ENCODE results near the gene TICAM1. TPM values are rescaled to one million over a fixed set of nuclear protein-coding genes. Genes with fewer than 3 reads are reported as not detected.
"Not testable (repeated sequence)": the region's sequence is repeated elsewhere in the genome, so short reads cannot be mapped to it uniquely, and the experiment has no call there.

TICAM1 gene
- total RNA-seq, 1 experiment from 2014 or later: 7.0 TPM

GRCh38 chr19:4859697-4860096, 28.2 kb upstream of the TICAM1 start:
- Histone ChIP-seq H3K4me1 (ENCODE audit: insufficient read depth, low read length, poor library complexity, severe bottlenecking) (peaks cover 4% of the 10 kb centered on the region), H3K36me3 (ENCODE audit: insufficient read depth, low read length, poor library complexity, severe bottlenecking) (peaks cover 3% of the 10 kb centered on the region), H3K27ac (ENCODE audit: low read depth, low read length, poor library complexity, severe bottlenecking) (no peak overlapping the region), H3K9me3 (ENCODE audit: low read depth, low read length, poor library complexity, severe bottlenecking) (no peaks in the 10 kb centered on the region), H3K4me3 (ENCODE audit: low read depth, low read length, poor library complexity, severe bottlenecking) (no peak overlapping the region), H3K27me3 (replicated peaks; ENCODE audit: insufficient read depth, low read depth, low read length, poor library complexity) (no peaks in the 10 kb centered on the region)
- BruUV-seq (replicated peaks): no TSS peak
- no peak for TF ChIP-seq EZH2 (IDR thresholded peaks at IDR 0.05; ENCODE audit: borderline replicate concordance, low read depth, low read length, poor library complexity, severe bottlenecking)
- TF ChIP-seq, protein P1, sequence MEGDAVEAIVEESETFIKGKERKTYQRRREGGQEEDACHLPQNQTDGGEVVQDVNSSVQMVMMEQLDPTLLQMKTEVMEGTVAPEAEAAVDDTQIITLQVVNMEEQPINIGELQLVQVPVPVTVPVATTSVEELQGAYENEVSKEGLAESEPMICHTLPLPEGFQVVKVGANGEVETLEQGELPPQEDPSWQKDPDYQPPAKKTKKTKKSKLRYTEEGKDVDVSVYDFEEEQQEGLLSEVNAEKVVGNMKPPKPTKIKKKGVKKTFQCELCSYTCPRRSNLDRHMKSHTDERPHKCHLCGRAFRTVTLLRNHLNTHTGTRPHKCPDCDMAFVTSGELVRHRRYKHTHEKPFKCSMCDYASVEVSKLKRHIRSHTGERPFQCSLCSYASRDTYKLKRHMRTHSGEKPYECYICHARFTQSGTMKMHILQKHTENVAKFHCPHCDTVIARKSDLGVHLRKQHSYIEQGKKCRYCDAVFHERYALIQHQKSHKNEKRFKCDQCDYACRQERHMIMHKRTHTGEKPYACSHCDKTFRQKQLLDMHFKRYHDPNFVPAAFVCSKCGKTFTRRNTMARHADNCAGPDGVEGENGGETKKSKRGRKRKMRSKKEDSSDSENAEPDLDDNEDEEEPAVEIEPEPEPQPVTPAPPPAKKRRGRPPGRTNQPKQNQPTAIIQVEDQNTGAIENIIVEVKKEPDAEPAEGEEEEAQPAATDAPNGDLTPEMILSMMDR (conservative IDR thresholded peaks at IDR 0.05; ENCODE audit: low read depth, low read length): no peak
- DNase-seq (ENCODE audit: low spot score): no peak
- intact Hi-C loops (cut with micrococcal nuclease; ENCODE audit: unreplicated experiment): no loop called here
- ChIA-PET CTCF (interaction anchor here (0.7 kb wide), 1 partner anchor 8 kb away, joined by 3 read pairs; no protein-coding TSS in a partner anchor), POLR2A (ENCODE audit: low non-redundant PET) (no interaction called here)

- CTCF ChIA-PET: interaction anchor here (1.1 kb wide), 1 partner anchor 47 kb away, joined by 3 read pairs; no protein-coding TSS in a partner anchor
- BruUV-seq (replicated peaks); DNase-seq (ENCODE audit: low spot score); intact Hi-C loops (cut with micrococcal nuclease; ENCODE audit: unreplicated experiment); H3K36me3 ChIP-seq (ENCODE audit: insufficient read depth, low read length, poor library complexity, severe bottlenecking); H3K27me3 ChIP-seq (replicated peaks; ENCODE audit: insufficient read depth, low read depth, low read length, poor library complexity); POLR2A ChIA-PET (ENCODE audit: low non-redundant PET); H3K4me3 ChIP-seq (ENCODE audit: low read depth, low read length, poor library complexity, severe bottlenecking); H3K4me1 ChIP-seq (ENCODE audit: insufficient read depth, low read length, poor library complexity, severe bottlenecking); H3K9me3 ChIP-seq (ENCODE audit: low read depth, low read length, poor library complexity, severe bottlenecking); H3K27ac ChIP-seq (ENCODE audit: low read depth, low read length, poor library complexity, severe bottlenecking): not testable (repeated sequence)
Measured at GRCh38 chr19:4856468-4856867, 25.0 kb upstream of the TICAM1 start.

DNA sequence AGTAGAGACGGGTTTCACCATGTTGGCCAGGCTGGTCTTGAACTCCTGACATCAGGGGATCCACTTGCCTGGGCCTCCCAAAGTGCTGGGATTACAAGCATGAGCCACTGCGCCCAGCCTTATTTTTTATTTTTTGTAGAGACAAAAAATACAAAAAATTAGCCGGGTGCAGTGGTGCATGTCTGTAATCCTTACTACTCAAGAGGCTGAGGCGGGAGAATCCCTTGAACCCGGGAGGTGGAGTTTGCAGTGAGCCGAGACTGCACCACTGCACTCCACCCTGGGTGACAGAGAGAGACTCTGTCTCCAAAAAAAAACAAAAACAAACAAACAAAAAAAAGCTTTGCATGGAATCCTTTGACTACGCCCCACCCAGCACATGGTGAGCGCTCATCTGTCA, 22.0 kb upstream of the TICAM1 start:
- H3K9me3 ChIP-seq (ENCODE audit: low read depth, low read length, poor library complexity, severe bottlenecking); H3K36me3 ChIP-seq (ENCODE audit: insufficient read depth, low read length, poor library complexity, severe bottlenecking); H3K27me3 ChIP-seq (replicated peaks; ENCODE audit: insufficient read depth, low read depth, low read length, poor library complexity); POLR2A ChIA-PET (ENCODE audit: low non-redundant PET); H3K4me1 ChIP-seq (ENCODE audit: insufficient read depth, low read length, poor library complexity, severe bottlenecking); intact Hi-C loops (cut with micrococcal nuclease; ENCODE audit: unreplicated experiment); DNase-seq (ENCODE audit: low spot score); H3K27ac ChIP-seq (ENCODE audit: low read depth, low read length, poor library complexity, severe bottlenecking); H3K4me3 ChIP-seq (ENCODE audit: low read depth, low read length, poor library complexity, severe bottlenecking); BruUV-seq (replicated peaks): not testable (repeated sequence)
- CTCF ChIA-PET: interaction anchor here (1.4 kb wide), 1 partner anchor 44 kb away, joined by 6 read pairs; no protein-coding TSS in a partner anchor

GRCh38 chr19:4852484-4852883, 21.0 kb upstream of the TICAM1 start:
- H3K27me3 ChIP-seq (replicated peaks; ENCODE audit: insufficient read depth, low read depth, low read length, poor library complexity): no peaks in the 10 kb centered on the region
- H3K9me3 ChIP-seq (ENCODE audit: low read depth, low read length, poor library complexity, severe bottlenecking): no peaks in the 10 kb centered on the region
- H3K36me3 ChIP-seq (ENCODE audit: insufficient read depth, low read length, poor library complexity, severe bottlenecking): peaks cover 5% of the 10 kb centered on the region
- no peak overlapping the region for H3K27ac ChIP-seq (ENCODE audit: low read depth, low read length, poor library complexity, severe bottlenecking)
- H3K4me1 ChIP-seq (ENCODE audit: insufficient read depth, low read length, poor library complexity, severe bottlenecking): no peaks in the 10 kb centered on the region
- ChIA-PET POLR2A (ENCODE audit: low non-redundant PET) (no interaction called here), CTCF (interaction anchor here (0.5 kb wide), 1 partner anchor 208 kb away, joined by 6 read pairs; no protein-coding TSS in a partner anchor)
- no peak for DNase-seq (ENCODE audit: low spot score)
- intact Hi-C loops (cut with micrococcal nuclease; ENCODE audit: unreplicated experiment): no loop called here
- TF ChIP-seq, protein P1 (conservative IDR thresholded peaks at IDR 0.05; ENCODE audit: low read depth, low read length): no peak
- TF ChIP-seq EZH2 (IDR thresholded peaks at IDR 0.05; ENCODE audit: borderline replicate concordance, low read depth, low read length, poor library complexity, severe bottlenecking): no peak
- BruUV-seq (replicated peaks): no TSS peak
- no peak overlapping the region for H3K4me3 ChIP-seq (ENCODE audit: low read depth, low read length, poor library complexity, severe bottlenecking)
